ENCODE results near the gene CENPB. TPM values are rescaled to one million over a fixed set of nuclear protein-coding genes. Genes with fewer than 3 reads are reported as not detected.

CENPB gene
- total and polyA plus RNA-seq, 4 donors = 4.5 to 32.4 (median 25.4) TPM

DNA sequence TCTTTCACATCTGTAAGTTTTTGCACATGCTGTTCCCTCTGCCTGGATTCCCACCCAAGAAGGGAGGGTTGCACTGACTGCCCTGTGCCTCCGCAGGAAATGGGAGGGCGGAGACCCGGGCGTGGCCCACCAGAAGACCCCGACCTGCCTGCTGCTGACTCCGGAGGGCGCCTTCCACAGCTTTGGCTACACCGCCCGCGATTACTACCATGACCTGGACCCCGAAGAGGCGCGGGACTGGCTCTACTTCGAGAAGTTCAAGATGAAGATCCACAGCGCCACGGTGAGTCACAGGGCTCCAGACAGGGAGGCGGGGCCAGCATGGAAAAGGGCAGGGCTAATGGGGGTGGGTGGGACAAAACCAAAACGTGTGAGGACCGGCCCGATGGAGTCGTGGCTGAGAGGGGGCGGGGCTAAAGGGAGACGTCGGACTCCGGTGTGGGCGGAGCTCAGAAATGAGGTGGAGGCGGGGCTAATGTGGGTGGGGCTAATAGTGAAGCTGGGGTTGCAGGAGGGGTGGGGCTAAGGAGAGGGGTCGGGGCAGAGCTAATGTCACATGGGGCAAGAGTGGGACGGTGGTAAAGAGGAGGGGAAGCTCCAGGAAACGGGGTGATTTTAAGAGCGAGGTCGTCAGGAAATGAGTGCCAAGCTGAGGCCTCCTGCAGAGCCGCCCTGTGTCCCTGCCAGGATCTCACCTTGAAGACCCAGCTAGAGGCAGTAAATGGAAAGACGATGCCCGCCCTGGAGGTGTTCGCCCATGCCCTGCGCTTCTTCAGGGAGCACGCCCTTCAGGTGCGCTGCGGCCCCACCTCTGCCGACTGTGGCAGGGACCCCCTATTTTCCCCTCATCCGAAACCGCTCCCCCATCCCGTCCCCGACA is 41.5 kb downstream of the CENPB start:
- no peaks in the 10 kb centered on the region for H3K36me3 ChIP-seq (ENCODE audit: control insufficient read depth in 4 of 4, insufficient read depth in 3 of 4, low read depth in 1 of 4, low read length in 3 of 4)

GRCh38 chr20:3744037-3744436 is 42.5 kb downstream of the CENPB start:
- Histone ChIP-seq H3K9ac (ENCODE audit: low read depth in 1 of 2, low read length in 2 of 2) (no peak overlapping the region), H3K9me3 (ENCODE audit: control insufficient read depth in 4 of 4, low read length in 3 of 4) (no peaks in the 10 kb centered on the region), H3K27ac (ENCODE audit: low read depth in 1 of 2, low read length in 2 of 2) (no peak overlapping the region), H3K36me3 (ENCODE audit: control insufficient read depth in 4 of 4, insufficient read depth in 3 of 4, low read depth in 1 of 4, low read length in 3 of 4) (no peaks in the 10 kb centered on the region), H3K4me3 (ENCODE audit: low read depth in 1 of 3, low read length in 3 of 3) (no peak overlapping the region), H3K27me3 (ENCODE audit: control insufficient read depth in 4 of 4, insufficient read depth in 4 of 4, low read length in 3 of 4) (no peaks in the 10 kb centered on the region), H3K4me1 (ENCODE audit: control insufficient read depth in 4 of 4, insufficient read depth in 4 of 4, low read length in 3 of 4) (peaks cover under 1 to 5% (median 2%) of the 10 kb centered on the region in 4 donors)
- 82% methylated on average over 1 of the region's 1 CpG for WGBS
- TF ChIP-seq TAF1 (conservative IDR thresholded peaks at IDR 0.05) = no peak
- no peak for TF ChIP-seq FOXA2 (IDR thresholded peaks at IDR 0.05)
- TF ChIP-seq SP1 (IDR thresholded peaks at IDR 0.05) = no peak
- TF ChIP-seq YY1 (IDR thresholded peaks at IDR 0.05) = no peak
- no peak for TF ChIP-seq FOXA1 (IDR thresholded peaks at IDR 0.05)
- no peak for TF ChIP-seq GABPA (IDR thresholded peaks at IDR 0.05 in 1 of 2, conservative IDR thresholded peaks at IDR 0.05 in 1 of 2)
- TF ChIP-seq NR2F2 (IDR thresholded peaks at IDR 0.05) = no peak
- TF ChIP-seq, protein P1, sequence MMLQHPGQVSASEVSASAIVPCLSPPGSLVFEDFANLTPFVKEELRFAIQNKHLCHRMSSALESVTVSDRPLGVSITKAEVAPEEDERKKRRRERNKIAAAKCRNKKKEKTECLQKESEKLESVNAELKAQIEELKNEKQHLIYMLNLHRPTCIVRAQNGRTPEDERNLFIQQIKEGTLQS (IDR thresholded peaks at IDR 0.05) = no peak
- TF ChIP-seq HNF4A (conservative IDR thresholded peaks at IDR 0.05) = no peak
- TF ChIP-seq JUND (IDR thresholded peaks at IDR 0.05) = no peak
- no peak for TF ChIP-seq REST (IDR thresholded peaks at IDR 0.05)
- TF ChIP-seq RXRA (IDR thresholded peaks at IDR 0.05) = no peak
- no peak for TF ChIP-seq RAD21 (IDR thresholded peaks at IDR 0.05)
- TF ChIP-seq, protein P2, sequence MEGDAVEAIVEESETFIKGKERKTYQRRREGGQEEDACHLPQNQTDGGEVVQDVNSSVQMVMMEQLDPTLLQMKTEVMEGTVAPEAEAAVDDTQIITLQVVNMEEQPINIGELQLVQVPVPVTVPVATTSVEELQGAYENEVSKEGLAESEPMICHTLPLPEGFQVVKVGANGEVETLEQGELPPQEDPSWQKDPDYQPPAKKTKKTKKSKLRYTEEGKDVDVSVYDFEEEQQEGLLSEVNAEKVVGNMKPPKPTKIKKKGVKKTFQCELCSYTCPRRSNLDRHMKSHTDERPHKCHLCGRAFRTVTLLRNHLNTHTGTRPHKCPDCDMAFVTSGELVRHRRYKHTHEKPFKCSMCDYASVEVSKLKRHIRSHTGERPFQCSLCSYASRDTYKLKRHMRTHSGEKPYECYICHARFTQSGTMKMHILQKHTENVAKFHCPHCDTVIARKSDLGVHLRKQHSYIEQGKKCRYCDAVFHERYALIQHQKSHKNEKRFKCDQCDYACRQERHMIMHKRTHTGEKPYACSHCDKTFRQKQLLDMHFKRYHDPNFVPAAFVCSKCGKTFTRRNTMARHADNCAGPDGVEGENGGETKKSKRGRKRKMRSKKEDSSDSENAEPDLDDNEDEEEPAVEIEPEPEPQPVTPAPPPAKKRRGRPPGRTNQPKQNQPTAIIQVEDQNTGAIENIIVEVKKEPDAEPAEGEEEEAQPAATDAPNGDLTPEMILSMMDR (IDR thresholded peaks at IDR 0.05; ENCODE audit: low read depth, low read length, missing input control) = no peak
- TF ChIP-seq, protein P3, sequence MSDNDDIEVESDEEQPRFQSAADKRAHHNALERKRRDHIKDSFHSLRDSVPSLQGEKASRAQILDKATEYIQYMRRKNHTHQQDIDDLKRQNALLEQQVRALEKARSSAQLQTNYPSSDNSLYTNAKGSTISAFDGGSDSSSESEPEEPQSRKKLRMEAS (IDR thresholded peaks at IDR 0.05) = no peak
- no peak for TF ChIP-seq HNF4G (IDR thresholded peaks at IDR 0.05)
- TF ChIP-seq EGR1 (IDR thresholded peaks at IDR 0.05; ENCODE audit: low read depth in 2 of 2) = no peak
- TF ChIP-seq, protein P4, sequence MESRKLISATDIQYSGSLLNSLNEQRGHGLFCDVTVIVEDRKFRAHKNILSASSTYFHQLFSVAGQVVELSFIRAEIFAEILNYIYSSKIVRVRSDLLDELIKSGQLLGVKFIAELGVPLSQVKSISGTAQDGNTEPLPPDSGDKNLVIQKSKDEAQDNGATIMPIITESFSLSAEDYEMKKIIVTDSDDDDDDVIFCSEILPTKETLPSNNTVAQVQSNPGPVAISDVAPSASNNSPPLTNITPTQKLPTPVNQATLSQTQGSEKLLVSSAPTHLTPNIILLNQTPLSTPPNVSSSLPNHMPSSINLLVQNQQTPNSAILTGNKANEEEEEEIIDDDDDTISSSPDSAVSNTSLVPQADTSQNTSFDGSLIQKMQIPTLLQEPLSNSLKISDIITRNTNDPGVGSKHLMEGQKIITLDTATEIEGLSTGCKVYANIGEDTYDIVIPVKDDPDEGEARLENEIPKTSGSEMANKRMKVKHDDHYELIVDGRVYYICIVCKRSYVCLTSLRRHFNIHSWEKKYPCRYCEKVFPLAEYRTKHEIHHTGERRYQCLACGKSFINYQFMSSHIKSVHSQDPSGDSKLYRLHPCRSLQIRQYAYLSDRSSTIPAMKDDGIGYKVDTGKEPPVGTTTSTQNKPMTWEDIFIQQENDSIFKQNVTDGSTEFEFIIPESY (IDR thresholded peaks at IDR 0.05) = no peak
- DNase-seq (ENCODE audit: low spot score) = no peak

More for the DNA sequence above, 41.5 kb downstream of the CENPB start:
- no peak for TF ChIP-seq EGR1 (IDR thresholded peaks at IDR 0.05; ENCODE audit: low read depth in 2 of 2)
- TF ChIP-seq HNF4G (IDR thresholded peaks at IDR 0.05) = no peak
- no peak for TF ChIP-seq RAD21 (IDR thresholded peaks at IDR 0.05)
- no peak for TF ChIP-seq JUND (IDR thresholded peaks at IDR 0.05)
- no peak for TF ChIP-seq FOXA1 (IDR thresholded peaks at IDR 0.05)
- TF ChIP-seq, protein P1 (IDR thresholded peaks at IDR 0.05) = no peak
- TF ChIP-seq FOXA2 (IDR thresholded peaks at IDR 0.05) = no peak
- no peak for TF ChIP-seq TAF1 (conservative IDR thresholded peaks at IDR 0.05)
- TF ChIP-seq, protein P3 (IDR thresholded peaks at IDR 0.05) = no peak
- TF ChIP-seq HNF4A (conservative IDR thresholded peaks at IDR 0.05) = no peak
- no peak for TF ChIP-seq YY1 (IDR thresholded peaks at IDR 0.05)
- no peak for TF ChIP-seq NR2F2 (IDR thresholded peaks at IDR 0.05)
- Histone ChIP-seq H3K9me3 (ENCODE audit: control insufficient read depth in 4 of 4, low read length in 3 of 4) (no peaks in the 10 kb centered on the region), H3K27ac (ENCODE audit: low read depth in 1 of 2, low read length in 2 of 2) (no peak overlapping the region), H3K4me3 (ENCODE audit: low read depth in 1 of 3, low read length in 3 of 3) (peak overlapping the region in 1 of 3 donors; percentile 1), H3K4me1 (ENCODE audit: control insufficient read depth in 4 of 4, insufficient read depth in 4 of 4, low read length in 3 of 4) (peaks cover 0 to 5% (median 2%) of the 10 kb centered on the region in 4 donors), H3K9ac (ENCODE audit: low read depth in 1 of 2, low read length in 2 of 2) (no peak overlapping the region), H3K27me3 (ENCODE audit: control insufficient read depth in 4 of 4, insufficient read depth in 4 of 4, low read length in 3 of 4) (no peaks in the 10 kb centered on the region)
- 27% methylated on average over 45 of the region's 45 CpGs for WGBS
- peak; percentile 84 for DNase-seq (ENCODE audit: low spot score)

Data from liver (tissue), 9 donors.